PC-3 (cell line): ENCODE data around the gene LCE1E. TPM values are rescaled to one million over a fixed set of nuclear protein-coding genes. Genes with fewer than 3 reads are reported as not detected.

ENCODE experiments used
- ATAC-seq: fragments of 200-7000 bp; cut with Tn5 transposase; 2 replicates; pipeline ENCODE4 v1.9.1; 2020; ENCODE audit warnings: mild to moderate bottlenecking, moderate library complexity
- BruUV-seq: library from RNA; stranded (reverse); fragments of 400-500 nt; replicated peaks from 2 replicates; lab custom pipeline; 2021; lab: Mats Ljungman, UMichigan
- CTCF ChIA-PET: fragments of 300-600 bp; sonication (Branson Sonifier 250); formaldehyde crosslinking; loops from one replicate; lab custom pipeline; 2022; ENCODE audit warnings: antibody characterized with exemption; lab: Charles Lee
- POLR2A ChIA-PET: fragments of 300-600 bp; sonication (Branson Sonifier 250); formaldehyde crosslinking; loops from one replicate; lab custom pipeline; 2022; ENCODE audit warnings: antibody characterized with exemption; ENCODE audit not compliant: unreplicated experiment; lab: Charles Lee
- DNase-seq: peaks from one replicate; pipeline ENCODE4 v3.0.0-alpha.2; 2015
- H2AFZ ChIP-seq: fragments of 300-600 bp; sonication (generic); 2 replicates; pipeline ENCODE4 v1.6.0; 2016; ENCODE audit warnings: antibody characterized with exemption, low read length
- H3F3A ChIP-seq: fragments of 300-600 bp; sonication (generic); one replicate; pipeline ENCODE4 v1.6.0; 2017; ENCODE audit warnings: antibody characterized with exemption, low read length, control low read depth, mild to moderate bottlenecking; ENCODE audit not compliant: unreplicated experiment
- H3K27ac ChIP-seq: fragments of 300-600 bp; sonication (generic); 2 replicates; pipeline ENCODE4 v1.5.1; 2016; ENCODE audit warnings: mild to moderate bottlenecking, low read length
- H3K27me3 ChIP-seq: fragments of 300-600 bp; sonication (generic); 2 replicates; pipeline ENCODE4 v1.6.1; 2016; ENCODE audit warnings: low read length, mixed read lengths
- H3K36me3 ChIP-seq: fragments of 300-600 bp; sonication (generic); 2 replicates; pipeline ENCODE4 v1.6.1; 2016; ENCODE audit warnings: low read depth, mixed run types, low read length, mixed read lengths
- H3K4me1 ChIP-seq: fragments of 300-600 bp; sonication (generic); 2 replicates; pipeline ENCODE4 v1.5.1; 2016; ENCODE audit warnings: low read length; ENCODE audit not compliant: insufficient read depth
- H3K4me2 ChIP-seq: fragments of 300-600 bp; sonication (generic); 2 replicates; pipeline ENCODE4 v1.6.0; 2016; ENCODE audit warnings: low read length
- H3K4me3 ChIP-seq: fragments of 300-600 bp; sonication (generic); 2 replicates; pipeline ENCODE4 v1.5.1; 2016; ENCODE audit warnings: mild to moderate bottlenecking, low read length, mixed read lengths
- H3K79me2 ChIP-seq: fragments of 300-600 bp; sonication (generic); 2 replicates; pipeline ENCODE4 v1.6.1; 2017; ENCODE audit warnings: low read length, mixed read lengths
- H3K9ac ChIP-seq: fragments of 300-600 bp; sonication (generic); 2 replicates; pipeline ENCODE4 v1.6.0; 2016; ENCODE audit warnings: mild to moderate bottlenecking, low read length
- H3K9me2 ChIP-seq: fragments of 300-600 bp; sonication (generic); replicated peaks from 2 replicates; pipeline ENCODE4 v1.6.1; 2016; ENCODE audit warnings: mixed run types, low read length, mixed read lengths
- H3K9me3 ChIP-seq: fragments of 300-600 bp; sonication (generic); 2 replicates; pipeline ENCODE4 v1.6.1; 2016; ENCODE audit warnings: low read length, mixed read lengths
- H4K20me1 ChIP-seq: fragments of 300-600 bp; sonication (generic); 2 replicates; pipeline ENCODE4 v1.6.1; 2016; ENCODE audit warnings: low read length, mixed read lengths
- CTCF ChIP-seq: fragments of 300-600 bp; sonication (generic); conservative IDR thresholded peaks from 2 replicates; pipeline ENCODE4 v1.5.1; 2017; ENCODE audit warnings: antibody characterized with exemption, low read depth, mild to moderate bottlenecking, low read length
- EZH2 ChIP-seq: fragments of 300-600 bp; sonication (generic); IDR thresholded peaks from one replicate; pipeline ENCODE4 v1.6.1; 2017; ENCODE audit warnings: antibody characterized with exemption, mild to moderate bottlenecking, low read length; ENCODE audit not compliant: unreplicated experiment
- EZH2phosphoT487 ChIP-seq: fragments of 300-600 bp; sonication (generic); IDR thresholded peaks from 2 replicates; pipeline ENCODE4 v1.6.1; 2018; ENCODE audit warnings: mild to moderate bottlenecking, antibody characterized with exemption, low read length, borderline replicate concordance
- intact Hi-C: fragments of 100-400 bp; cut with micrococcal nuclease; formaldehyde crosslinking; loops from 2 replicates; pipeline ENCODE4 v1.9.0; 2023
- total RNA-seq: library from RNA; depleted of rRNA; stranded (reverse); fragments of >200 nt; gene quantifications from 2 replicates; pipeline ENCODE4 v1.2.3, GENCODE V29; 2014; rRNA removed

Gene LCE1E
- total RNA-seq, 1 experiment from 2014 or later, result not detected

- no peak for ATAC-seq
- CTCF ChIA-PET, result no interaction called here
- no TSS peak for BruUV-seq
Measured at GRCh38 chr1:152824964-152825363, 38.9 kb downstream of the LCE1E start.

GRCh38 chr1:152827173-152827572 lies 41.1 kb downstream of the LCE1E start, which contains the start of gene LCE1A:
TSS of gene LCE1A (plus strand) at chr1:152827473. CDS start at chr1:152827473, 0 bp downstream.
- no peak for DNase-seq
- Histone ChIP-seq H3K27ac (no peak within 1 kb of the TSS), H3K36me3 (no peaks in the 10 kb centered on the region), H3K9me3 (no peaks in the 10 kb centered on the region), H3K4me2 (no peak within 1 kb of the TSS), H3K9ac (no peak within 1 kb of the TSS), H3K9me2 (no peaks in the 10 kb centered on the region), H3K4me1 (no peaks in the 10 kb centered on the region), H3K4me3 (no peak within 1 kb of the TSS), H3K79me2 (no peaks in the 10 kb centered on the region), H3K27me3 (peaks cover 57% of the 10 kb centered on the region), H4K20me1 (no peaks in the 10 kb centered on the region), H3F3A (no peaks in the 10 kb centered on the region), H2AFZ (no peak within 1 kb of the TSS)
- intact Hi-C loops, result no loop called here
- no peak for TF ChIP-seq EZH2
- BruUV-seq, result no TSS peak
- no peak for ATAC-seq
- ChIA-PET CTCF (no interaction called here), POLR2A (no interaction called here)

More at GRCh38 chr1:152824964-152825363, 38.9 kb downstream of the LCE1E start:
- no peak overlapping the region for H3K9ac ChIP-seq
- H3K9me2 ChIP-seq, result no peaks in the 10 kb centered on the region
- POLR2A ChIA-PET, result no interaction called here
- intact Hi-C loops, result no loop called here
- no peaks in the 10 kb centered on the region for H3K9me3 ChIP-seq
- no peak for DNase-seq
- no peak overlapping the region for H3K4me2 ChIP-seq
- H4K20me1 ChIP-seq, result no peaks in the 10 kb centered on the region
- no peak overlapping the region for H3K27ac ChIP-seq
- H3K4me1 ChIP-seq, result no peaks in the 10 kb centered on the region
- no peak for TF ChIP-seq CTCF
- TF ChIP-seq EZH2, result no peak
- no peak for TF ChIP-seq EZH2phosphoT487
- H3K27me3 ChIP-seq, result peaks cover 65% of the 10 kb centered on the region
- H3F3A ChIP-seq, result no peaks in the 10 kb centered on the region
- no peak overlapping the region for H2AFZ ChIP-seq
- no peak overlapping the region for H3K4me3 ChIP-seq
- no peaks in the 10 kb centered on the region for H3K36me3 ChIP-seq
- H3K79me2 ChIP-seq, result no peaks in the 10 kb centered on the region

- Histone ChIP-seq H3K4me3 (no peak overlapping the region), H3K4me2 (no peak overlapping the region), H4K20me1 (no peaks in the 10 kb centered on the region), H3K9me2 (no peaks in the 10 kb centered on the region), H3K4me1 (no peaks in the 10 kb centered on the region), H3K27ac (no peak overlapping the region), H2AFZ (no peak overlapping the region), H3K9ac (no peak overlapping the region), H3K27me3 (peaks cover 11% of the 10 kb centered on the region; the same call in 1 of the 2 replicates), H3K79me2 (no peaks in the 10 kb centered on the region), H3K36me3 (no peaks in the 10 kb centered on the region), H3F3A (no peaks in the 10 kb centered on the region), H3K9me3 (no peaks in the 10 kb centered on the region)
- CTCF ChIA-PET, result no interaction called here
- no peak for TF ChIP-seq EZH2phosphoT487
- no peak for TF ChIP-seq CTCF
- no peak for TF ChIP-seq EZH2
- POLR2A ChIA-PET, result no interaction called here
- intact Hi-C loops, result no loop called here
- no peak for DNase-seq
- BruUV-seq, result no TSS peak
- ATAC-seq, result no peak
Measured at GRCh38 chr1:152836870-152837269, 50.8 kb downstream of the LCE1E start.

Other genes with a start within 250 kb of the LCE1E start
- not detected in 2 replicates for gene LCE3E, start 219.5 kb upstream of the LCE1E start, total RNA-seq
- gene LCE3D, start 205.7 kb upstream of the LCE1E start, total RNA-seq, result not detected in 2 replicates
- not detected in 2 replicates for gene LCE3C, start 186.0 kb upstream of the LCE1E start, total RNA-seq
- not detected in 2 replicates for gene LCE3B, start 172.4 kb upstream of the LCE1E start, total RNA-seq
- not detected in 2 replicates for gene LCE3A, start 163.2 kb upstream of the LCE1E start, total RNA-seq
- not detected in 2 replicates for gene LCE2D, start 122.9 kb upstream of the LCE1E start, total RNA-seq
- gene LCE2C, start 111.0 kb upstream of the LCE1E start, total RNA-seq, result not detected in 2 replicates
- gene LCE2B, start 100.1 kb upstream of the LCE1E start, total RNA-seq, result not detected in 2 replicates
- not detected in 2 replicates for gene LCE2A, start 87.9 kb upstream of the LCE1E start, total RNA-seq
- gene LCE4A, start 78.1 kb upstream of the LCE1E start, total RNA-seq, result not detected in 2 replicates
- not detected in 2 replicates for gene KPRP, start 28.2 kb upstream of the LCE1E start, total RNA-seq
- gene LCE1F, start 11.1 kb upstream of the LCE1E start, total RNA-seq, result not detected in 2 replicates
- gene LCE1D, start 10.5 kb downstream of the LCE1E start, total RNA-seq, result not detected in 2 replicates
- not detected in 2 replicates for gene LCE1C, start 20.4 kb downstream of the LCE1E start, total RNA-seq
- gene LCE1B, start 25.7 kb downstream of the LCE1E start, total RNA-seq, result not detected in 2 replicates
- not detected in 2 replicates for gene LCE1A, start 41.2 kb downstream of the LCE1E start, total RNA-seq
- not detected in 2 replicates for gene LCE6A, start 56.6 kb downstream of the LCE1E start, total RNA-seq
- not detected in 2 replicates for gene LCE7A, start 73.7 kb downstream of the LCE1E start, total RNA-seq
- gene SMCP, start 92.1 kb downstream of the LCE1E start, total RNA-seq, result not detected in 2 replicates
- 0.55 and 1.0 TPM in 2 replicates for gene IVL, start 122.3 kb downstream of the LCE1E start, total RNA-seq
- gene SPRR5, start 160.9 kb downstream of the LCE1E start, total RNA-seq, result not detected in 2 replicates
- gene SPRR4, start 184.4 kb downstream of the LCE1E start, total RNA-seq, result not detected in 2 replicates
- gene SPRR1A, start 197.8 kb downstream of the LCE1E start, total RNA-seq, result not detected in 2 replicates
- gene SPRR3, start 215.5 kb downstream of the LCE1E start, total RNA-seq, result 0.51 TPM in 1 of 2 replicates, not detected in the other
- not detected in 2 replicates for gene SPRR1B, start 244.9 kb downstream of the LCE1E start, total RNA-seq